Non-pigmented ciliary epithelial cell (primary cell): ENCODE data around the gene KCNJ16.

Source experiments
- DNase-seq: peaks from one replicate; pipeline ENCODE4 v3.0.0-alpha.2; 2010; ENCODE audit warnings: low read depth

KCNJ16 gene

DNA sequence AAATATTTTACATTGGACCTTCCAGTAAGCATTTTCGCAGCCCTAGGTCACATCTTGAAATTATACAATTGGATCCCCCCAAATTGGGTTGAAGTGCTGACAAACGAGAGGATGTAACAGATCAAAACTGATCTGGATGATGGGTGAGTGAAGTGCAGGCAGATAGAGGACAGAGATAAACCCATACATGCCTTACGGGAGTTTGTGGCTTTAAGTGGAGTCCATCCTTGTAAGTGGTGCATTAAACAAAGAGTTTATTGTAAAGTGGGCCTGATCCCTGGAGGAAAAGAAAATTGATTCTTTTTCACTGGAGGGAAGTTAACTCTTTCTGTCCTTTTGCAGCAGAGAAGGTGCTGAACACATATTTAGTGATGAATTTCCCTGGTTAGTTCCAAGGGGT lies 55.3 kb downstream of the KCNJ16 start:
- DNase-seq, result no peak

DNA sequence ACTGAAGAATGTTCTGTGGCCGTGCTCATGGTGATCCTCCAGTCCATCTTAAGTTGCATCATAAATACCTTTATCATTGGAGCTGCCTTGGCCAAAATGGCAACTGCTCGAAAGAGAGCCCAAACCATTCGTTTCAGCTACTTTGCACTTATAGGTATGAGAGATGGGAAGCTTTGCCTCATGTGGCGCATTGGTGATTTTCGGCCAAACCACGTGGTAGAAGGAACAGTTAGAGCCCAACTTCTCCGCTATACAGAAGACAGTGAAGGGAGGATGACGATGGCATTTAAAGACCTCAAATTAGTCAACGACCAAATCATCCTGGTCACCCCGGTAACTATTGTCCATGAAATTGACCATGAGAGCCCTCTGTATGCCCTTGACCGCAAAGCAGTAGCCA lies 57.5 kb downstream of the KCNJ16 start:
- DNase-seq, result no peak

DNA sequence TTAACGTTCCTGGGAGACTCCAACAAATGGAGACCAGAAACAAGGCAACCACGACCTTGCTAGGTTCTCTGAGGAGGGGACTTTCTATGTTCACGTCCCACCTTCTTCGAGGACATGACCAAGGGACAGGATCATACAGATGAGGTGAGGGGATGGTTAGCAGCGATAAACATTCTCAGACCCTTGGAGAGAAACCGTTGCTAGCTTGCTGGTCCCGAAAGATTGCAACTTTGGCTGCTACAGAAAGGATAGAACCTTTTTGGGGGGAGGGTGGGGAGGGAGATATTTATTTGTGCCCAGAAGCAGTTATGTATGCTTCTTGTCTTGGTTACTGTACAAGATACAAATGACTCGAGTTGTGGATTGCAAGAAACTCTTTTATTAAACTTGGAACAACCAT lies 59.0 kb downstream of the KCNJ16 start:
- DNase-seq, result no peak

- no peak for DNase-seq
Measured at GRCh38 chr17:70134777-70135176, 59.8 kb downstream of the KCNJ16 start.

- no peak for DNase-seq
Measured at GRCh38 chr17:70136131-70136530, 61.1 kb downstream of the KCNJ16 start.

- peak; percentile 82 for DNase-seq
Measured at GRCh38 chr17:70137451-70138230, 62.6 kb downstream of the KCNJ16 start.

DNA sequence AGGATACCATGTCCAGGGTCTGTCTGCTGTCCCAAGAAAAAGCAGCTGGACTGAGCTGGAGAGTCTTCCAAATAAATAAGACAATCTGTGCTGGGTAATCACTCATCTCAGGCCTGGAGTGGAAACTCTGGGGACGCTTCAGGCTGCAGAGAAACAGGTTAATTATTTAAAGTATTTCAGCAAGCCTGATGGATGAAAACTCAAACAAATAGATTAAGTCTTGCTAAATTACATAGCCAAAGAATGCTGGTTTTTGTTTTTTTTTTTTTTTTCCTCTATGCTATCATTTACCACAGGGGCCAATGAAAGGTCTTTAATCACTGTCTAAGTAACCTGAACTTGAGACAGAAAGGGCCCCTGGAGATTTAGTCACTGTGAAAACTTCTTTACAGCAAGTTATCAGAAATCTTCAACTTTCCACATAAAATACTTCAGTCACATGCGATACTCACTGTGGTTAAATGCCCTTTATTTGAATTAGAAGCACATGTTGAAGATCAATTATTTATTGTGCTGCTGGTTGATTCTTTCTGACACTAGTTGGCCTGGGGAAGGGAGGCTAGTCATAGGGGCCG lies 63.4 kb downstream of the KCNJ16 start:
- no peak for DNase-seq

GRCh38 chr17:70139449-70139993 lies 64.5 kb downstream of the KCNJ16 start:
- no peak for DNase-seq

DNA sequence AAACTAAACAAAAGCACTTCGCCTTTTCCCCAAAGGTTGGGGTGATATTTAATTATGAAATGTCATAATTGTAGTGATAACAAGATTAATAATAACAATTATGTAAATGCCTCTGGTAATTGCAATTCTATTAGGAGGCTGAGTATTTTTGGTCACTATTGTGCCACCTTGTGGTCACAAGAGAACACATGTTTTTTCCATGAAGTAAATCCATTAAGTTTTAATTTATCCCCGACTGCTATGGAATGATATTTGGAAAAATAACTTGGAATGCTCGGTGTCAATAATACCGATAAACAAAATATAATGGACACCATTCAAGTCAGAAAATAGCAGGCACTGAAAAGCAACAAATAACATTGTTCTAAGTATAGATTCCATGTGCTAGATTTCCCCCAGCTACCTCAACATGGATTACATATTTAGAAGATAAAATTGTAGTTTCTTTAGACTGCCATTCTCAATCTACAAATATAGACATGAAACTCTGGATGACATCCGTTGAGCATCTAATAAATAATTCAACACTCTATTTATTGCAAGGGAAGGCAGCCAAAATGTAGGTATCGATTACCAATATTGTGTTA lies 69.3 kb downstream of the KCNJ16 start:
- no peak for DNase-seq

DNA sequence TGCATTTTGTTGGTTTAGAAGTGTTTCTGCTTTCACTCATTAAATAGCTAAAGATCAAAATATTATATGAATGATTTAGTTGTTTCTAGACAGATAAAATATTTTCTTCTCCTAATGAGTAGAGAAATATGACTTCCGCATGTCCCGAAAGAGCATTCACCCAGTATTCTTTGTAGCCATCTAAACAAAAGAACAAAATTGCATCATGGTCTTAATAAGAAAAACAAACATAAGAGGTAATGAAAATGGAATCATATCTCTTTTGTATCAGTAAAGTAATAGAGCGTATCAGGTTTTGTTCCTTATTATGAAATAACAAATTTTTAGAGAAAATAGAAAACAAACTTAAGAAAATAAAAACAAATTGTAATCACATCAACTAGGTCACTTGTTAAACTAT lies 78.2 kb downstream of the KCNJ16 start:
- DNase-seq, result no peak

GRCh38 chr17:70157151-70157550 lies 82.1 kb downstream of the KCNJ16 start:
- DNase-seq, result no peak

DNA sequence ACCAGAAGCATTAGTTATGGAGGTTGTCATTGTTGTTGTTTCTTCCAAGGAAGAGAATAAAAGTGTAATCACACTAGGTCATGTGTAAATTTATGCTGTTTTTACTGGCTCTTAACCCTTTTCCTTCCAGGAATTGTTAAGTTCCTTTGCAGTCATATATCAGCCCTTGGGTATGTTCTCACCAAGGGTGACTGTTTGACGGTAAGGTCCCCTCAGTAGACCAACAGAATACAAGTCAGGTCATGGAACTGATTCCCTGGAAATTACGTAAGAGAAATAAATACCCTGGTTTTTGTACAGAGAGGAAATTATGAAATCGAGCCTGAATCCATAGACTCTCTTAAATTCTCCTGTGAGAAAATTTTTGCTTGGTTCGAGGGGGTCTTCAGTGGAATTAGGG lies 83.2 kb downstream of the KCNJ16 start:
- no peak for DNase-seq

GRCh38 chr17:70158591-70158990 lies 83.6 kb downstream of the KCNJ16 start:
- DNase-seq, result no peak

DNA sequence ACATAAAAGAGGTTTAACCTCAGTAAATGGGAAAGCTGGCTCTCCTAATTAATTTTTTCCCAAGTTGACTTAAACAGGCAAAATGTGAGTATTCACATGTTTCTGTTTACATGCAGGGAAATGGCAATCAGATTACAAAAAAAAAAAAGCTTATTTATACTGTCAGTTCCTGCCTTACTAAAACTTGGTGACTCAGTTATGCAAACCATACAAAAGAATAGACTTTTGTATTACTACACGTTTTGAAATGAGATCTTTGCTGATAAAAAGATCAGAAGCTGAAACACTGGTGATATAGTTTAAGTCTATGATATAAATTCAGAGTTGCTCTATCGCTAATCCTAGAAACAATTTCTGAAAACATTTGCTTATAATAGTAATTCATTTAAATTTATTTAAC lies 85.0 kb downstream of the KCNJ16 start:
- no peak for DNase-seq

- no peak for DNase-seq
Measured at GRCh38 chr17:70161519-70161918, 86.5 kb downstream of the KCNJ16 start.

GRCh38 chr17:70165383-70165782 lies 90.4 kb downstream of the KCNJ16 start:
- DNase-seq, result no peak

DNA sequence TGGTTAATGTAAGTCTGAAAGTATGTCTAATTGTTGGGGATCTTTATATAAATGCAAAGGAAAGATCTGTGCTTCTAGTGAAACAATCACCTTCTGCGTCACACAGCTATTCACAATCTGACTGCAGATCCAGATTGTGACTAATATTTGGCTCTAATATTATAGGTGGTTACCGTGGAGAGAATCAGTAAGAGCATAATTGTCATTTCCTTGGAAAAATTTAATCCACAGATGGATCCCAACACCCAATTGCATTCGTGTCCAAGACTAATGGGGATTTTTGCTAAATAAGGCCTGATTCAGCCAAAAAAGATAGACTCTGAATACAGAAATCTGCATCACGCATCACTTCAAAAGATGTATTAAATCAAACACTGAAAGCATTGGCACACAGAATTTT lies 91.6 kb downstream of the KCNJ16 start:
- DNase-seq, result no peak

GRCh38 chr17:70168044-70168976 lies 93.3 kb downstream of the KCNJ16 start:
- peak; percentile 72 for DNase-seq

DNA sequence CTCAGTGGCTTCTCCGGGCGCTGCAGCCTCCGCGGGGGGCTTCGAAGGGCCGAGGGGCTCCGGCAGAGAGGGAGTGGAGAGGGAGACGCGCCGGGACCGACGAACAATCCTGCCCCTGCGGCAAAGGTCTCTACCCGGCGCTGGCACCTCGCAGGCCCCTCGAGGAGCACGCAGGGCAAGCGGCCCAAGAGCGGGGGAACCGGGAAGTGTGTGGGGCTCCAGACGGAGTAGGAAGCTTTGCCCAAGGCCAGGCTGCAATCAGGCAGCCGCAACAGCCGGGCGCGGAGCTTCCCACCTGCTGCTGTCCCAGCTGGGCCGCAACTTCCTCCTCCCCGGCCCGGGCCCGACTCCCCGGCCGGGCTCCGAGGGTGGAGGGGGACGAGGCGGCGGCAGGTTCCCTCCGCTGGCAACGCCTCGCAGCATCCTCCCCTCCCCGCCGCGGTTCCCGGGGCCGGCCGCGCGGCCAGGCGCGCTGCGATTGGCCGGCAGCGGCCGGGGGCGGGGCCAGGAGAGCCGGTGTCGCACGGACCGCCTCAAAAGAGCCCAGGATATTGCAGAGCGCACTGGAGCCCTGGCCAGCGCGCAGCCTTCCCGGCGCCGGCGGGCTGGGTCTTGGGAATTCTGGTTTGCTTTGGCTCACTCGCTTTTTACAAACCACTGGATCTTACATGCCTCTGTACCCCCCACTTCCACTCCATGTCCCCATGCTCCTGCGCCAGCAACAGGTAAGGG lies 94.1 kb downstream of the KCNJ16 start, which contains the start of gene KCNJ2:
KCNJ2 (plus strand) TSS at position 556 of the 732 bp plus-strand sequence. CDS start 5,508 bp downstream, outside the sequence.
- DNase-seq, result no peak

- DNase-seq, result no peak
Measured at GRCh38 chr17:70169709-70170597, 94.9 kb downstream of the KCNJ16 start.
